ENCODE data around the gene PUS10.
A peak's percentile ranks its signal among the peaks of the same experiment; 100 is the strongest.
"Not testable (repeated sequence)": the region's sequence is repeated elsewhere in the genome, so short reads cannot be mapped to it uniquely, and the experiment has no call there.

PUS10 gene

GRCh38 chr2:61017556-61018317 lies at the start of gene PUS10, which contains the start of gene PEX13:
PUS10 (minus strand) TSS chr2:61018255; CDS start chr2:61011890, 6,365 bp downstream.
PEX13 (plus strand) TSS chr2:61017720; CDS start chr2:61017760, 40 bp downstream.
- peak; percentile 40 for DNase-seq (ENCODE audit: low read depth)

GRCh38 chr2:61065714-61066709 lies 48.0 kb upstream of the PUS10 start, which contains the start of gene SANBR:
SANBR (plus strand) TSS chr2:61065871; CDS start chr2:61070351, 4,480 bp downstream.
- peak; percentile 79 for DNase-seq (ENCODE audit: low read depth)

- no peak for DNase-seq (ENCODE audit: low read depth)
These were observed 41.3 kb upstream of the PUS10 start for GRCh38 chr2:61059382-61059781.

- no peak for DNase-seq (ENCODE audit: low read depth)
These were observed 39.5 kb upstream of the PUS10 start for GRCh38 chr2:61057562-61057961.

- no peak for DNase-seq (ENCODE audit: low read depth)
These were observed 37.5 kb upstream of the PUS10 start for GRCh38 chr2:61055557-61055956.

GRCh38 chr2:61045999-61046398 lies 27.9 kb upstream of the PUS10 start:
- no peak for DNase-seq (ENCODE audit: low read depth)

- no peak for DNase-seq (ENCODE audit: low read depth)
These were observed 27.2 kb upstream of the PUS10 start for GRCh38 chr2:61045226-61045625.

- DNase-seq (ENCODE audit: low read depth), result no peak
These were observed 26.6 kb upstream of the PUS10 start for GRCh38 chr2:61044636-61045035.

GRCh38 chr2:61042807-61043206 lies 24.8 kb upstream of the PUS10 start:
- DNase-seq (ENCODE audit: low read depth), result no peak

GRCh38 chr2:61036643-61037042 lies 18.6 kb upstream of the PUS10 start:
- DNase-seq (ENCODE audit: low read depth), result not testable (repeated sequence)

- not testable (repeated sequence) for DNase-seq (ENCODE audit: low read depth)
These were observed 16.5 kb upstream of the PUS10 start for GRCh38 chr2:61034592-61034991.

- DNase-seq (ENCODE audit: low read depth), result no peak
These were observed 11.5 kb upstream of the PUS10 start for GRCh38 chr2:61029533-61029932.

- no peak for DNase-seq (ENCODE audit: low read depth)
These were observed 5.6 kb upstream of the PUS10 start for GRCh38 chr2:61023670-61024069.

GRCh38 chr2:61021228-61021660 lies 3.2 kb upstream of the PUS10 start:
- no peak for DNase-seq (ENCODE audit: low read depth)

- DNase-seq (ENCODE audit: low read depth), result no peak
These were observed 743 bp upstream of the PUS10 start for GRCh38 chr2:61018798-61019197.

- DNase-seq (ENCODE audit: low read depth), result no peak
These were observed 282 bp upstream of the PUS10 start for GRCh38 chr2:61018318-61018755.

GRCh38 chr2:61017003-61017555 lies 976 bp downstream of the PUS10 start:
- DNase-seq (ENCODE audit: low read depth), result peak; percentile 39

- DNase-seq (ENCODE audit: low read depth), result no peak
These were observed 1.6 kb downstream of the PUS10 start for GRCh38 chr2:61016392-61017002.

GRCh38 chr2:61015976-61016375 lies 2.1 kb downstream of the PUS10 start:
- DNase-seq (ENCODE audit: low read depth), result no peak

- DNase-seq (ENCODE audit: low read depth), result no peak
These were observed 3.3 kb downstream of the PUS10 start for GRCh38 chr2:61014763-61015162.

- no peak for DNase-seq (ENCODE audit: low read depth)
These were observed 4.7 kb downstream of the PUS10 start for GRCh38 chr2:61013382-61013781.

GRCh38 chr2:61012303-61012702 lies 5.8 kb downstream of the PUS10 start:
- DNase-seq (ENCODE audit: low read depth), result not testable (repeated sequence)
